ENCODE measurements around the gene TCFL5.
A peak's percentile ranks its signal among the peaks of the same experiment; 100 is the strongest.

GRCh38 chr20:62831854-62832211, 29.8 kb downstream of the TCFL5 start:
- no peak for TF ChIP-seq ZNF426 (tag by site-specific recombination; IDR thresholded peaks at IDR 0.05)
- TF ChIP-seq REST (tag by site-specific recombination; IDR thresholded peaks at IDR 0.05): peak; percentile 59; the same call in 1 of the 2 replicates
- no peak for TF ChIP-seq ZNF501 (tag by site-specific recombination; IDR thresholded peaks at IDR 0.05)
- TF ChIP-seq CTCF (tag by site-specific recombination; IDR thresholded peaks at IDR 0.05): no peak
